ENCODE measurements around the gene FAM209A. TPM values are rescaled to one million over a fixed set of nuclear protein-coding genes. Genes with fewer than 3 reads are reported as not detected.
A peak's percentile ranks its signal among the peaks of the same experiment; 100 is the strongest.
"Not testable (repeated sequence)": the region's sequence is repeated elsewhere in the genome, so short reads cannot be mapped to it uniquely, and the experiment has no call there.

The FAM209A gene
- total and polyA plus RNA-seq, 2 donors: 0.15 TPM; not detected in 1

DNA sequence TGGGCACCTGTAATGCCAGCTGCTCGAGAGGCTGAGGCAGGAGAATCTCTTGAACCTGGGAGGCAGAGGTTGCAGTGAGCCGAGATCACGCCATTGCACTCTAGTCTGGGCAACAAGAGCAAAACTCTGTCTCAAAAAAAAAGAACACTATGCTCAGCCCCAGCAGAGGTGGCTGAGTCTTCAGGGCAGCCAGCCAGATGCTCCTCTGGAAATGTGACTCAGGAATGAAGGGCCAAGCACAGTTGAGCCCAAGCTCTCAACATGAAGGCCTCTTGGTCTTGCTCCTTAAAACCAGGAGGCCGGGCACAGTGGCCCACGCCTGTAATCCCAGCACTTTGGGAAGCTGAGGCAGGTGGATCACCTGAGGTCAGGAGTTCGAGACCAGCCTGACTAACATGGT, 40.0 kb downstream of the FAM209A start:
- not testable (repeated sequence) for H3K4me1 ChIP-seq (ENCODE audit: insufficient read depth); H3K27ac ChIP-seq (ENCODE audit: low read depth); DNase-seq (ENCODE audit: extremely low spot score); H3K4me3 ChIP-seq (ENCODE audit: low read depth, low read length); H3K36me3 ChIP-seq (ENCODE audit: insufficient read depth)
- 94% methylated on average over 6 of the region's 6 CpGs for WGBS

DNA sequence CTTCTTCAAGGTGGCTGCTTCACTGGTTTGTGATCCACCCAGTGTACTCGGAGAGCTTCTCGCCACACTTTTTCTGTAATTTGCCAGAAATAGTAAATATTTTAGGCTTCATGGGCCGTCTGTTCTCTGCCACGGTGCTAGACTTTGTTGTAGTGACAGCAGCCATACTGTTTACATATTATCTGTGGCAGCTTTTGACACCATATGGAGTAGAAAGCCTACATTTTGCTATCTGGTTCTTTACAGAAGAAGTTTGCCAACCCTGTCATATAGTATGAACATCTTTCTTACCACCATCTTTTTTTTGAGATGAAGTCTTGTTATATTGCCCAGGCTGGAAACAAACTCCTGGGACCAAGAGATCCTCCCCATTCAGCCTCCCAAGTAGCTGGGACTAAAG, 41.0 kb downstream of the FAM209A start:
- Histone ChIP-seq H3K4me1 (ENCODE audit: insufficient read depth) (no peaks in the 10 kb centered on the region), H3K36me3 (ENCODE audit: insufficient read depth) (no peaks in the 10 kb centered on the region), H3K4me3 (ENCODE audit: low read depth, low read length) (no peak overlapping the region), H3K27ac (ENCODE audit: low read depth) (no peak overlapping the region)
- DNase-seq (ENCODE audit: extremely low spot score): no peak
- WGBS: 76% methylated on average over 4 of the region's 4 CpGs

DNA sequence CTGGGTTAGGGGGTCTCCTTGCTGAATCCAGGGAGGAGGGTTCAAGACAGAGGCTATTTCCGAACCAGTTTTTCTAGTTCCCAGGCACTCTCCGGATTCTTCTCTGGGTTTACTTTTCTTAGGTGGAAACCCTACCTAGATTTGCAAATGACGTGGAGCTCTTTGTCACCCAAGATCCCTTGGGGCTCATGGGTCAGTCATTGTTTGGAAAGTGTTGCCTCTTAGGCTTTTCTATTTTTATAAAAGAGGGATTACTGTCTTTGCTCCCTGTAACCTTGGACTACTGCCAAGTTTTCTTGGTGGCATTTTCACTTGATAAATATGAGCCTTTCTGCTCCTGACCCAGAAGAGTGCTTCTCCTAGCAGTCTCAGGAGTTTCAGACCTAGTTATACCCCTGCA, 42.1 kb downstream of the FAM209A start:
- Histone ChIP-seq H3K27ac (ENCODE audit: low read depth) (no peak overlapping the region), H3K4me1 (ENCODE audit: insufficient read depth) (no peaks in the 10 kb centered on the region), H3K4me3 (ENCODE audit: low read depth, low read length) (no peak overlapping the region), H3K36me3 (ENCODE audit: insufficient read depth) (no peaks in the 10 kb centered on the region)
- WGBS: 49% methylated on average over 3 of the region's 3 CpGs
- peak; percentile 43 for DNase-seq (ENCODE audit: extremely low spot score)

DNA sequence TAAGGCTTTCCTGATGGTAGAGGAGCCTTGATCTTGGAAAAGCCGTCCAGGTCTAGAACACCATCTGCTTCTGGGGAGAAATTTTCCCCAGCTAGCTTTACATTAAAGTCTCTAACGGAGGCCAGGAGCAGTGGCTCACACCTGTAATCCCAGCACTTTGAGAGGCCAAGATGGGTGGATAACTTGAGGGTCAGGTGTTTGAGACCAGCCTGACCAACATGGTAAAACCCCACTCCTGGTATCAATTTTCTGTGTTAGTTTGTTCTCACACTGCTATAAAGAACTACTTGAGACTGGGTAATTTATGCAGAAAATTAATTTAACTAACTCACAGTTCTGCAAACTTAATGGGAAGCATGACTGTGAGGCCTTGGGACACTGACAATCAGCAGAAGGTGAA, 46.3 kb downstream of the FAM209A start:
- H3K27ac ChIP-seq (ENCODE audit: low read depth): no peak overlapping the region
- no peak for DNase-seq (ENCODE audit: extremely low spot score)
- 1% methylated on average over 2 of the region's 2 CpGs for WGBS

GRCh38 chr20:56572172-56572571, 47.6 kb downstream of the FAM209A start:
- H3K4me3 ChIP-seq (ENCODE audit: low read depth, low read length): no peak overlapping the region
- no peaks in the 10 kb centered on the region for H3K36me3 ChIP-seq (ENCODE audit: insufficient read depth)
- 88% methylated on average over 4 of the region's 4 CpGs for WGBS
- no peaks in the 10 kb centered on the region for H3K4me1 ChIP-seq (ENCODE audit: insufficient read depth)
- H3K27ac ChIP-seq (ENCODE audit: low read depth): no peak overlapping the region
- no peak for DNase-seq (ENCODE audit: extremely low spot score)

More for the DNA sequence above, 46.3 kb downstream of the FAM209A start:
- Histone ChIP-seq H3K36me3 (ENCODE audit: insufficient read depth) (no peaks in the 10 kb centered on the region), H3K4me3 (ENCODE audit: low read depth, low read length) (no peak overlapping the region), H3K4me1 (ENCODE audit: insufficient read depth) (no peaks in the 10 kb centered on the region)

GRCh38 chr20:56573986-56574385, 49.4 kb downstream of the FAM209A start:
- H3K4me3 ChIP-seq (ENCODE audit: low read depth, low read length): no peak overlapping the region
- no peaks in the 10 kb centered on the region for H3K4me1 ChIP-seq (ENCODE audit: insufficient read depth)
- no peak overlapping the region for H3K27ac ChIP-seq (ENCODE audit: low read depth)
- 82% methylated on average over 5 of the region's 5 CpGs for WGBS
- no peak for DNase-seq (ENCODE audit: extremely low spot score)
- H3K36me3 ChIP-seq (ENCODE audit: insufficient read depth): no peaks in the 10 kb centered on the region

DNA sequence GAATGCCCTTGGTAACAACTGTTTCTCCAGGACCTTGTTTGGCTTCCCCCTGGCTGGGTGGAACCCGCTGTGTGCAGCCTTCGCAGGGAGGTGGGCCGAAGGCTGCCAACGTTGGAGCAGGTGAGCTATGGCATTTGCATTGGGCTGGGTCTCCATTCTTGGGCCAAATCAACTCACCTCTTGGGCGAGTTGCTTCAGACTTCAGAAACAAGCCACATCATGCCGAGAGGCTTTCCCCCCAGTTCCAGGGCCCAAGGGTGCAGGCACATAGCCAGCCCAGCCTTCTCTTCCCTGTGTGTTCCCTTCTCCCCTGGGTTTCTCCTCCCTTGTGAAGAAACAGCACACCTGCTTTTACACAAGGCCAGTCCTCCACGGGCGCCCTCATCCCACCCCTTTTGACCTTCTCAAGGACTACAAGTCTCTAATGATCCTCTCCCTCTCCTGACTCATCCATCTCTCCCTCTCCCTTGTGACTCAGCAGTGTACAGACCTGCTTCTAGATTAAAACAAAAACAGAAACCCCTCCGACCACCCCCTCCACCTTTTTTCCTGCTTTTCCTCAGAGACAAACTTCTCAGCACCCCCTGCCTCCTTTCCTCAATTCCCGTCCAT, 50.1 kb downstream of the FAM209A start:
- DNase-seq (ENCODE audit: extremely low spot score): no peak
- Histone ChIP-seq H3K4me3 (ENCODE audit: low read depth, low read length) (no peak overlapping the region), H3K27ac (ENCODE audit: low read depth) (no peak overlapping the region), H3K4me1 (ENCODE audit: insufficient read depth) (no peaks in the 10 kb centered on the region), H3K36me3 (ENCODE audit: insufficient read depth) (no peaks in the 10 kb centered on the region)
- WGBS: 77% methylated on average over 10 of the region's 10 CpGs

- H3K27ac ChIP-seq (ENCODE audit: low read depth): no peak overlapping the region
- no peak for DNase-seq (ENCODE audit: extremely low spot score)
- no peak overlapping the region for H3K4me3 ChIP-seq (ENCODE audit: low read depth, low read length)
- 81% methylated on average over 9 of the region's 9 CpGs for WGBS
- no peaks in the 10 kb centered on the region for H3K4me1 ChIP-seq (ENCODE audit: insufficient read depth)
- H3K36me3 ChIP-seq (ENCODE audit: insufficient read depth): no peaks in the 10 kb centered on the region
Observed at GRCh38 chr20:56575157-56575556, 50.6 kb downstream of the FAM209A start.

Other genes starting within 250 kb of the FAM209A start
- 31.2 TPM for gene FAM210B, start 165.8 kb upstream of the FAM209A start, total RNA-seq
- gene FAM210B, start 165.8 kb upstream of the FAM209A start, polyA plus RNA-seq: 49.0 TPM
- gene AURKA, start 132.5 kb upstream of the FAM209A start, total RNA-seq: 13.5 TPM
- 2.5 TPM for gene AURKA, start 132.5 kb upstream of the FAM209A start, polyA plus RNA-seq
- gene CSTF1, start 132.1 kb upstream of the FAM209A start, total RNA-seq: 40.8 TPM
- gene CSTF1, start 132.1 kb upstream of the FAM209A start, polyA plus RNA-seq: 18.8 TPM
- 1.9 TPM for gene CASS4, start 112.5 kb upstream of the FAM209A start, total RNA-seq
- gene CASS4, start 112.5 kb upstream of the FAM209A start, polyA plus RNA-seq: 1.1 TPM
- gene RTF2, start 56.1 kb upstream of the FAM209A start, total RNA-seq: 49.3 TPM
- 115 TPM for gene RTF2, start 56.1 kb upstream of the FAM209A start, polyA plus RNA-seq
- not detected for gene FAM209B, start 8.5 kb downstream of the FAM209A start, total RNA-seq
- 0.28 TPM for gene FAM209B, start 8.5 kb downstream of the FAM209A start, polyA plus RNA-seq
- gene TFAP2C, start 104.6 kb downstream of the FAM209A start, total RNA-seq: 1.8 TPM
- gene TFAP2C, start 104.6 kb downstream of the FAM209A start, polyA plus RNA-seq: 1.2 TPM